HG03280 (cell line): Measurements from ENCODE around the gene CACNA1D.

Source experiments
- ATAC-seq: cut with Tn5 transposase; IDR thresholded peaks from one replicate; pipeline ENCODE4 v1.9.1; 2021; ENCODE audit warnings: mild to moderate bottlenecking, moderate library complexity; ENCODE audit not compliant: unreplicated experiment

Gene CACNA1D

GRCh38 chr3:53775018-53775417 lies 280.6 kb downstream of the CACNA1D start:
- ATAC-seq = no peak

- ATAC-seq = no peak
These were observed 281.4 kb downstream of the CACNA1D start for GRCh38 chr3:53775834-53776251.

- ATAC-seq = no peak
These were observed 282.2 kb downstream of the CACNA1D start for GRCh38 chr3:53776494-53777101.

- ATAC-seq = no peak
These were observed 283.1 kb downstream of the CACNA1D start for GRCh38 chr3:53777468-53777867.

GRCh38 chr3:53778153-53778552 lies 283.7 kb downstream of the CACNA1D start:
- ATAC-seq = no peak

GRCh38 chr3:53780171-53780570 lies 285.8 kb downstream of the CACNA1D start:
- no peak for ATAC-seq

- ATAC-seq = no peak
These were observed 286.4 kb downstream of the CACNA1D start for GRCh38 chr3:53780806-53781205.

- ATAC-seq = no peak
These were observed 292.6 kb downstream of the CACNA1D start for GRCh38 chr3:53787016-53787415.

GRCh38 chr3:53788038-53788437 lies 293.6 kb downstream of the CACNA1D start:
- ATAC-seq = no peak

GRCh38 chr3:53789459-53789858 lies 295.0 kb downstream of the CACNA1D start:
- ATAC-seq = no peak

GRCh38 chr3:53790470-53790869 lies 296.1 kb downstream of the CACNA1D start:
- ATAC-seq = no peak

- ATAC-seq = no peak
These were observed 296.9 kb downstream of the CACNA1D start for GRCh38 chr3:53791317-53791716.

- ATAC-seq = no peak
These were observed 298.5 kb downstream of the CACNA1D start for GRCh38 chr3:53792866-53793265.

- ATAC-seq = no peak
These were observed 300.2 kb downstream of the CACNA1D start for GRCh38 chr3:53794597-53794996.

GRCh38 chr3:53795176-53795575 lies 300.8 kb downstream of the CACNA1D start:
- no peak for ATAC-seq

- ATAC-seq = no peak
These were observed 301.6 kb downstream of the CACNA1D start for GRCh38 chr3:53795789-53796560.

- ATAC-seq = no peak
These were observed 303.7 kb downstream of the CACNA1D start for GRCh38 chr3:53798144-53798543.

- ATAC-seq = no peak
These were observed 305.0 kb downstream of the CACNA1D start for GRCh38 chr3:53799338-53799865.

- ATAC-seq = no peak
These were observed 305.9 kb downstream of the CACNA1D start for GRCh38 chr3:53800041-53800906.

- ATAC-seq = no peak
These were observed 306.9 kb downstream of the CACNA1D start for GRCh38 chr3:53801319-53801718.

GRCh38 chr3:53802256-53802880 lies 308.0 kb downstream of the CACNA1D start:
- no peak for ATAC-seq
